Mesodermal cell (in vitro differentiated cells): ENCODE data around the gene CENPT.

Source experiments
- H3K27ac ChIP-seq: 2 replicates; pipeline ENCODE4 v1.7.0; 2013; ENCODE audit warnings: mild to moderate bottlenecking, low read depth, low read length, moderate library complexity; ENCODE audit not compliant: severe bottlenecking
- H3K36me3 ChIP-seq: 2 replicates; pipeline ENCODE4 v1.7.1; 2013; ENCODE audit warnings: mild to moderate bottlenecking, low read length, moderate library complexity; ENCODE audit not compliant: control insufficient read depth, insufficient read depth
- H3K4me1 ChIP-seq: one replicate; pipeline ENCODE4 v1.7.1; 2013; ENCODE audit warnings: mild to moderate bottlenecking, low read length; ENCODE audit not compliant: insufficient read depth, control insufficient read depth, poor library complexity, severe bottlenecking
- H3K4me3 ChIP-seq: 2 replicates; pipeline ENCODE4 v1.7.0; 2013; ENCODE audit warnings: low read length, control low read depth, mild to moderate bottlenecking; ENCODE audit not compliant: insufficient read depth, poor library complexity, severe bottlenecking; ENCODE audit errors: extremely low read depth
- H3K9me3 ChIP-seq: 2 replicates; pipeline ENCODE4 v1.7.1; 2013; ENCODE audit warnings: mild to moderate bottlenecking, low read length, moderate library complexity; ENCODE audit not compliant: control insufficient read depth
- WGBS, 2 experiments: methylation state at CpG; one replicate each; pipeline ENCODE4 v1.1.5; 2013; ENCODE audit warnings: missing lambda C conversion rate in 2 of 2; ENCODE audit not compliant: insufficient coverage in 2 of 2; 5-methylcytosine and 5-hydroxymethylcytosine counted together

The CENPT gene

DNA sequence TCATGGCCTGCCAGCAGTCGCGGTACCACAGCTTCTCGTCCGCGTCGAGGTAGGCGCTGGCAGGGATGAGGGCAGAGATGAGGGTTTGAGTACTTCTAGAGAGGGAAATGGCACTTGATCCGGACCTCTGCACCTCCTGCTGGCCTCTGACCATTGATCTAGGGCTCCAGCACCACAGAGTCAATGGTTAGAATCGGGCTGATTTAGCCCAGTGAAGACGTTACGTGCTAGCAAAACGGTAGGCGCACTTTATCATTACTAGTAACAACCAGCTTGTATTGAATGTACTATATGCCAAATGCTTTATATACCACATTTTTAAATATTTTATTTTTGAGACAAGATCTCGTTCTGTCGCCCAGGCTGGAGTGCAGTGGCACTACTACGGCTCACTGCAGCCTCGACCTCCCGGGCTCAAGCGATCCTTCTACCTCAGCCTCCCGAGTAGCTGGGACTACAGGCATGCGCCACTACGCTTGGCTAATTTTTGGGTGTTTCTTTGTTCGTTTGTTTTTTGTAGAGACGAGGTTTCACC lies 40.3 kb downstream of the CENPT start:
- peak overlapping the region; percentile 73 for H3K27ac ChIP-seq

DNA sequence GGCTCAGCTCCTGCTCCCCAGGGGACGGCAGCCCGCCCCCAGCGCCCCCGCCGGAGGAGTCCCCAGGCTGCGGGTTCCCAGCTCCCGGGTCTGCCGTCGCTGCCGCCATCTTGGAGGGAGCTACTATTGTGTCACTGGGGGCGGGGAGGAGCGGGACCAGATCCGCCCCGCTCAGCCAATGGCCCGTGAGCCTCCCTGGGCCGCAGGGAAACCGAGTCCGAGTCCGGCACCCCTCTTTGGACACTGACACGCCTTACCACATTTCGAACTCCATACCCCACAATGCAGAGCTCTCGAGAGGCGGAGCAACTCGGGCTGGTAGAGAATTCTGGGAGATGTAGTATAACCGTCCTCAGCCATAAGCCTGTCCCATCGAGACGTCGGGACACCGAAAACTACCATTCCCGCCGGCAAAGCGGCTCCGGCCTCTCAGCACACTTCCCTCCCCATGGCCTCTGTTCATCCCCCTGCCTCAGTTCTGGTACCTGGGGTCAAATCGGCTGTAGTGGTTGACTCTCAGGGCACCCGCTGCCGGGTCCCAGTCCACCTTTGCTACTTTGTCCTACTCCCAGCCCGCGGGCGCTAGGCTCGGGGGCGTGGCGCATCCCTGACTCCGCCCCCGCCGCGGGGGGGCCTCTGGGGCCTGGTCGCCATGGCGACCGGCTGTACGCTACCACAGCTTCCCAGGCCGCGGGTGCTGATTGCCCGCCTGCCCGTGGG lies 40.9 kb downstream of the CENPT start, which contains the start of the genes RANBP10 and TSNAXIP1:
RANBP10 (minus strand) TSS at position 133 of the 720 bp plus-strand sequence; CDS start at position 109, 24 bp downstream.
TSNAXIP1 (plus strand) TSS at position 462 of the 720 bp plus-strand sequence. CDS start 261 bp downstream, outside the sequence.
- Histone ChIP-seq H3K9me3 (no peaks in the 10 kb centered on the region), H3K36me3 (peaks cover 29% of the 10 kb centered on the region), H3K4me3 (peak within 1 kb of the TSS; percentile 96), H3K27ac (peak within 1 kb of the TSS; percentile 73), H3K4me1 (no peaks in the 10 kb centered on the region)
- 0% methylated on average over 11 to 37 of the region's 54 CpGs for WGBS, 2 experiments

More for the DNA sequence above, 40.3 kb downstream of the CENPT start:
- H3K4me3 ChIP-seq = peak overlapping the region; percentile 96
- H3K4me1 ChIP-seq = no peaks in the 10 kb centered on the region
- no peaks in the 10 kb centered on the region for H3K9me3 ChIP-seq
- peaks cover 24% of the 10 kb centered on the region for H3K36me3 ChIP-seq
- WGBS, 2 experiments = 42 to 68% methylated on average over 13 to 20 of the region's 24 CpGs

DNA sequence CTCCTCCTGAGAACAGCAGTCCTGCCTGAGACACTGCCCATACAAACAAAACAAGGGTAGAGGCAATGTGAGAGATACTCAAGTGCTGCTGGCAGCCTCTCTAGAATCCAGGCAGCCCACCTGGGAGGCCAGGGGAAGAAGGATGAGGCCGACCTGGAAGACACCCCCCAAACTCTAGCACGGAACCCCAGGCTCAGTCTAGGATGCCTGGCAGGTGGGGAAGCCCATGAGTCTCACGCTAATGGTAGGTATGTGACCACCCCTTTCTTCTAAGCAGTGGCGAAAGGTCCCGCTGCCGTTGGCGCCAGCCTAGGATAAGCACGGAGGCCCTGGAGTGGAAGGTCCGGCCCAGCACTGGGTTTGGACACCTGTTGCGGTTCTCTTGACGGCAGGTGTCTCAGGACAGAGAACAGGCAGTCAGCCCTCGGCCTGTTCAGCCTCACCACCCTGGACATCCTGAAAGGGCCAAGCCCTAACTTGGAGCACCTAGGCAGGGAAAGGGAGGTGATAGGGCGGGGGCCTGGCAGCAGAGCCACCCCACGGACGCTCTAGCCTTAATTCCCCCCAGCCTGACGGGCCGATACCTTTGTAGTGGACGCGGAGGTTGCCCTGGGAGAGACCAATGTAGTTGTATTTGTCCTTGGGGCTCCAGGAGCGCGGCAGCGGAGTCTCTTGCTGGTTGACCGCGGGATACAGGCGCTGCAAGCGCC lies 41.6 kb downstream of the CENPT start:
- Histone ChIP-seq H3K36me3 (peaks cover 36% of the 10 kb centered on the region), H3K4me1 (no peaks in the 10 kb centered on the region), H3K9me3 (no peaks in the 10 kb centered on the region), H3K27ac (peak overlapping the region; percentile 62), H3K4me3 (peak overlapping the region; percentile 96)
- 1 to 3% methylated on average over 18 to 26 of the region's 26 CpGs for WGBS, 2 experiments

GRCh38 chr16:67804853-67805542 lies 42.5 kb downstream of the CENPT start:
- Histone ChIP-seq H3K9me3 (no peaks in the 10 kb centered on the region), H3K36me3 (peaks cover 45% of the 10 kb centered on the region), H3K4me3 (peak overlapping the region; percentile 96), H3K4me1 (no peaks in the 10 kb centered on the region), H3K27ac (no peak overlapping the region)
- 100% methylated on average over 3 to 4 of the region's 4 CpGs for WGBS, 2 experiments

- Histone ChIP-seq H3K27ac (no peak overlapping the region), H3K4me1 (no peaks in the 10 kb centered on the region), H3K4me3 (no peak overlapping the region), H3K9me3 (no peaks in the 10 kb centered on the region), H3K36me3 (peaks cover 50% of the 10 kb centered on the region)
- 100% methylated on average over 3 of the region's 3 CpGs; no CpG with 5 or more reads in 1 of the 2 experiments for WGBS, 2 experiments
Observed at GRCh38 chr16:67803894-67804293, 43.6 kb downstream of the CENPT start.

DNA sequence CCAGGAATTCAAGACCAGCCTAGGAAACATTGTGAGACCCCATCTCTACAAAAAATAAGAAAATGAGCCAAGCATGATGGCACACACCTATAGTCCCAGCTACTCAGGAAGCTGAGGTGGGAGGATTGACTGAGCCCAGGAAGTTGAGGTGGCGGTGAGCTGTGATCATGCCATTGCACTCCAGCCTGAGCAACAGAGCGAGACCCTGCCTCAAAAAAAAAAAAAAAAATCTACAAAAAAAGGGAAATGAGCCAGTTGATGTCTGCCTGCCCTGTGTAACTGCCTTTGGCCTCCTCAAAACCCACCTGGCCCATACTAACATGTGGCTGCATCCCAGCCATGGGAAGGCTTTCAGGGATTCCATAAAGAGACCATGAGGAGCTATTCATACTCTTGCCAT lies 45.6 kb downstream of the CENPT start:
- no peaks in the 10 kb centered on the region for H3K9me3 ChIP-seq
- H3K4me1 ChIP-seq = no peaks in the 10 kb centered on the region
- no peak overlapping the region for H3K4me3 ChIP-seq
- WGBS, 2 experiments = 100% methylated on average over 1 of the region's 2 CpGs; no CpG with 5 or more reads in 1 of the 2 experiments
- H3K36me3 ChIP-seq = peaks cover 50% of the 10 kb centered on the region
- H3K27ac ChIP-seq = no peak overlapping the region

- Histone ChIP-seq H3K36me3 (peaks cover 56% of the 10 kb centered on the region), H3K9me3 (no peaks in the 10 kb centered on the region), H3K4me1 (no peaks in the 10 kb centered on the region), H3K27ac (no peak overlapping the region), H3K4me3 (no peak overlapping the region)
- 63 to 100% methylated on average over 1 of the region's 1 CpG for WGBS, 2 experiments
Observed at GRCh38 chr16:67801241-67801640, 46.3 kb downstream of the CENPT start.

DNA sequence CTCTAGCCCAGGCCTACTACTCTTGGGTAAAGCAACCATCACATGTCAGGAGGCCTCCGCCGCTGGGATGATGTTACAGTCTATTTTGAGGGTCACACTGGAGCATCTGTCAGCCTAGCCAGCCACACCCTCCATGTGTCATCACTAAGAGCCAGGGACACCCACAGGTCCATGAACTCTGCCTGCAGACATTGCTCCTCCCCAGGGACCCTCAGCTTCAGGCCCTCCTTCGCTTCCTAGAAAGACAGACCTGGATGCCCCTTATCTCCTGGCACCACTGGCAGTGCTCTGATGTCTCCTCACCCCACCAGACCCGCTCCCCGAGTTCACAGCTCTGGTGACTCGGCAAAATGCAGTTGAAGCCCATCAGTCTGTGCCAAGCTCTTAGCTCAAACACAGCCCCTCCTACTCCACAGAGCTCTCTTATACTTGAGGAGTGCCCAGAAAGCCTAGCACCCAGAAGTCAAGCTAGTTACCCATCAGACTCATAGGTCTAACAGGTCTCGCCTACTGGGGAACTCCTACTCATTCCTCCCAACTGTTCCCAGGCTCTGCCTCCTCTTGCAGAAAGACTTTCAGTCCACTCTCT lies 47.1 kb downstream of the CENPT start:
- H3K4me3 ChIP-seq = no peak overlapping the region
- H3K36me3 ChIP-seq = peaks cover 56% of the 10 kb centered on the region
- no peaks in the 10 kb centered on the region for H3K9me3 ChIP-seq
- 85 to 91% methylated on average over 7 of the region's 7 CpGs for WGBS, 2 experiments
- H3K4me1 ChIP-seq = no peaks in the 10 kb centered on the region
- H3K27ac ChIP-seq = no peak overlapping the region

- Histone ChIP-seq H3K4me1 (no peaks in the 10 kb centered on the region), H3K27ac (no peak overlapping the region), H3K36me3 (peaks cover 23% of the 10 kb centered on the region), H3K9me3 (no peaks in the 10 kb centered on the region), H3K4me3 (no peak overlapping the region)
- 100% methylated on average over 2 of the region's 5 CpGs; no CpG with 5 or more reads in 1 of the 2 experiments for WGBS, 2 experiments
Observed at GRCh38 chr16:67796099-67796718, 51.3 kb downstream of the CENPT start.

GRCh38 chr16:67790071-67790470 lies 57.4 kb downstream of the CENPT start:
- Histone ChIP-seq H3K27ac (no peak overlapping the region), H3K4me3 (no peak overlapping the region), H3K36me3 (peaks cover 4% of the 10 kb centered on the region), H3K4me1 (no peaks in the 10 kb centered on the region), H3K9me3 (no peaks in the 10 kb centered on the region)
